Neural progenitor cell (in vitro differentiated cells): ENCODE results near the gene KIF26B.

Experiments used
- EZH2 ChIP-seq: fragments of 200-600 bp; sonication (generic); IDR thresholded peaks from 2 replicates; pipeline ENCODE4 v1.6.1; 2017; ENCODE audit warnings: antibody characterized with exemption, mild to moderate bottlenecking, moderate library complexity
- EZH2phosphoT487 ChIP-seq: fragments of 200-600 bp; sonication (generic); IDR thresholded peaks from 2 replicates; pipeline ENCODE4 v1.6.1; 2017; ENCODE audit warnings: antibody characterized with exemption
- TF ChIP-seq, protein P1 (sequence below): fragments of 200-600 bp; sonication (generic); IDR thresholded peaks from 2 replicates; pipeline ENCODE4 v1.5.1; 2017; ENCODE audit warnings: antibody characterized with exemption, mild to moderate bottlenecking

DNA sequence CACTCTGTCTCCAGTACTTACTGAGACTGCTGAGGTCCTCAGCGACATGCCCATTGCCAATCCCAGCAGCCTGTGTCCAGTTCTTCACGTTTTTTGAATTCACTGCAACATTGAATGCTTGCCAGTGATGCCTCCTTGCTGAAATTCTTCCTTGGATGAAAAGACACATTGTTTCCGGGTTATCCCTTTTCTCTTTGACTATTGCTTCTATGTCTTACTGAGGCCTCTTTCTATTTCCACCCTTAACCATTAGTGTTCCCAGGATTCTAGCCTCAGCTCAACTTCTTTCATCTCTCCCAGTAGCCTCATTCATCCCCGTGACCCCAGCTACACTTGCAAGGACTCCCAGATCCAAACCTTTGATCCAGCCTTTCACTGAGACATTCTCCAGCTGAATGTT, 46.5 kb upstream of the KIF26B start:
- TF ChIP-seq EZH2 (no peak), EZH2phosphoT487 (no peak)
- TF ChIP-seq, protein P1, sequence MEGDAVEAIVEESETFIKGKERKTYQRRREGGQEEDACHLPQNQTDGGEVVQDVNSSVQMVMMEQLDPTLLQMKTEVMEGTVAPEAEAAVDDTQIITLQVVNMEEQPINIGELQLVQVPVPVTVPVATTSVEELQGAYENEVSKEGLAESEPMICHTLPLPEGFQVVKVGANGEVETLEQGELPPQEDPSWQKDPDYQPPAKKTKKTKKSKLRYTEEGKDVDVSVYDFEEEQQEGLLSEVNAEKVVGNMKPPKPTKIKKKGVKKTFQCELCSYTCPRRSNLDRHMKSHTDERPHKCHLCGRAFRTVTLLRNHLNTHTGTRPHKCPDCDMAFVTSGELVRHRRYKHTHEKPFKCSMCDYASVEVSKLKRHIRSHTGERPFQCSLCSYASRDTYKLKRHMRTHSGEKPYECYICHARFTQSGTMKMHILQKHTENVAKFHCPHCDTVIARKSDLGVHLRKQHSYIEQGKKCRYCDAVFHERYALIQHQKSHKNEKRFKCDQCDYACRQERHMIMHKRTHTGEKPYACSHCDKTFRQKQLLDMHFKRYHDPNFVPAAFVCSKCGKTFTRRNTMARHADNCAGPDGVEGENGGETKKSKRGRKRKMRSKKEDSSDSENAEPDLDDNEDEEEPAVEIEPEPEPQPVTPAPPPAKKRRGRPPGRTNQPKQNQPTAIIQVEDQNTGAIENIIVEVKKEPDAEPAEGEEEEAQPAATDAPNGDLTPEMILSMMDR: no peak
